EL (cell line): ENCODE results near the gene FAM117B.
"Not testable (repeated sequence)": the region's sequence is repeated elsewhere in the genome, so short reads cannot be mapped to it uniquely, and the experiment has no call there.

Source experiments
- DNase-seq: peaks from one replicate; pipeline ENCODE4 v3.0.0-alpha.2; 2016

Gene FAM117B

GRCh38 chr2:202705446-202706020 lies 70.8 kb downstream of the FAM117B start:
- no peak for DNase-seq

GRCh38 chr2:202714971-202715935 lies 80.5 kb downstream of the FAM117B start:
- not testable (repeated sequence) for DNase-seq

GRCh38 chr2:202716114-202716718 lies 81.4 kb downstream of the FAM117B start:
- DNase-seq, result no peak

GRCh38 chr2:202716953-202717597 lies 82.3 kb downstream of the FAM117B start:
- DNase-seq, result no peak

GRCh38 chr2:202717598-202718310 lies 83.0 kb downstream of the FAM117B start:
- peak; percentile 3 for DNase-seq

- peak; percentile 84 for DNase-seq
These were observed 83.8 kb downstream of the FAM117B start for GRCh38 chr2:202718614-202719013.

- DNase-seq, result no peak
These were observed 85.5 kb downstream of the FAM117B start for GRCh38 chr2:202720226-202720625.

GRCh38 chr2:202721621-202722020 lies 86.9 kb downstream of the FAM117B start:
- DNase-seq, result peak; percentile 81

- no peak for DNase-seq
These were observed 89.0 kb downstream of the FAM117B start for GRCh38 chr2:202723746-202724145.

GRCh38 chr2:202726070-202726469 lies 91.3 kb downstream of the FAM117B start:
- DNase-seq, result no peak

GRCh38 chr2:202736826-202737225 lies 102.1 kb downstream of the FAM117B start:
- DNase-seq, result no peak

- no peak for DNase-seq
These were observed 108.8 kb downstream of the FAM117B start for GRCh38 chr2:202743613-202744012.

- peak; percentile 4 for DNase-seq
These were observed 114.7 kb downstream of the FAM117B start for GRCh38 chr2:202749477-202749876.

- DNase-seq, result no peak
These were observed 116.1 kb downstream of the FAM117B start for GRCh38 chr2:202750763-202751427.

- no peak for DNase-seq
These were observed 117.3 kb downstream of the FAM117B start for GRCh38 chr2:202752071-202752470.

GRCh38 chr2:202754936-202755335 lies 120.2 kb downstream of the FAM117B start:
- no peak for DNase-seq

GRCh38 chr2:202756598-202756997 lies 121.8 kb downstream of the FAM117B start:
- DNase-seq, result no peak

- no peak for DNase-seq
These were observed 122.6 kb downstream of the FAM117B start for GRCh38 chr2:202757339-202757738.

- DNase-seq, result no peak
These were observed 123.4 kb downstream of the FAM117B start for GRCh38 chr2:202758128-202758527.

- DNase-seq, result no peak
These were observed 123.8 kb downstream of the FAM117B start for GRCh38 chr2:202758604-202759003.

GRCh38 chr2:202760848-202761247 lies 126.1 kb downstream of the FAM117B start:
- DNase-seq, result no peak

- no peak for DNase-seq
These were observed 127.8 kb downstream of the FAM117B start for GRCh38 chr2:202762556-202762955.
